Activated T-helper 1 cell treated with anti-CD3 and anti-CD28 coated beads, Interleukin-2, amount 50 U/mL, for 16 hours (primary cell): ENCODE data around the gene MRPL10.
A peak's percentile ranks its signal among the peaks of the same experiment; 100 is the strongest.
"Not testable (repeated sequence)": the region's sequence is repeated elsewhere in the genome, so short reads cannot be mapped to it uniquely, and the experiment has no call there.

ENCODE experiments used
- DNase-seq, 2 donors: peaks; one replicate each; pipeline ENCODE4 v3.0.0-alpha.2; 2020; ENCODE audit warnings: low read depth in 1 of 2, low spot score in 1 of 2

MRPL10 gene

DNA sequence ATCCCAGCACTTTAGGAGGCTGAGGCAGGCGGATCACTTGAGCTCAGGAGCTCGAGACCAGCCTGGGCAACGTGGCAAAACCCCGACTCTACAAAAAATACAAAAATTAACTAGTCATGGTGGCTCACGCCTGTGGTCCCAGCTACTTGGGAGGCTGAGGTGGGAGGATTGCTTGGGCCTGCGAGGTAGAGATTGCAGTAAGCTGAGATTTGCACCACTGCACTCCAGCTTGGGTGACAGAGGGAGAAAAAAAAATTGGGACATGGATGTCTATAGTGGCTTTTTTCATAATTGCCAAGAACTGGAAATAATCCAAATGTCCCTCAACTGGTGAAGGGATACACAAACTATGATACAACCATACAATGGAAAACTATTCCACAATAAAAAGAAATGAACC, 38.4 kb downstream of the MRPL10 start:
- no peak for DNase-seq

DNA sequence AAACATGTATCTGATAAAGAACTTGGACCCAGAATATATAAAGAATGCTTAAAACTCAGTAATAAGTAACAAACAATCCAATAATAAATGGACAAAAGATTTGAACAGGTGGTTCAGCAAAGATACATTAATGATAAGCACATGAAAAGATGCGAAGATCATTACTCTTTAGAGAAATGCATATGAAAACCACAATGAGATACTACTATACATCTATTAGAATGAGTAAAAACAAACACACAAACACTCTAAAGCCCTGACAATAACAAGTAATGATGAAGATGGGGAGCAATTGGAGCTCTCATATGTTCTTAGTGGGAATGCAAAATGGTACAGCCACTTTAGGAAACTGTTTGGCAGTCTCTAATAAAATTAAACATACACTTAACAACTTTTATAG, 38.9 kb downstream of the MRPL10 start:
- no peak for DNase-seq

DNA sequence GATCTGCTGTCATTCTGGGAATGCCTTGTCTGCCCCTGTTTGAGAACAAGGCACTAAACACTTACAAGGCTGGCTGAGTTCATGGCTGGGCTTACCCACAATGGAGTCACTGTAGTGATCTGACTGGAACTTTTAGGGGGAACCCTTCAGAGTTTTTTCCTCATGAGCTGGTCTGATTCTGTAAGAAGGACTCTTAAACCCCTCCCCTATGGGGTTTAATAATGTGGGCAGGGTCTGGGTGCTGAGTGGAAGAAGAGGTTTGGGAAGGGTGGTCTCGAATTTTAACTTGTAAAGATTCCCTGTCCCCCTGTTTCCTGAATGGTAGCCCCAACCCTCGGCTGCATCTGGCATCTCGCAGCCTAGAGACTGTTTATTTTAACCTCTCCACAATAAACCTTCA, 40.3 kb downstream of the MRPL10 start:
- no peak for DNase-seq

DNA sequence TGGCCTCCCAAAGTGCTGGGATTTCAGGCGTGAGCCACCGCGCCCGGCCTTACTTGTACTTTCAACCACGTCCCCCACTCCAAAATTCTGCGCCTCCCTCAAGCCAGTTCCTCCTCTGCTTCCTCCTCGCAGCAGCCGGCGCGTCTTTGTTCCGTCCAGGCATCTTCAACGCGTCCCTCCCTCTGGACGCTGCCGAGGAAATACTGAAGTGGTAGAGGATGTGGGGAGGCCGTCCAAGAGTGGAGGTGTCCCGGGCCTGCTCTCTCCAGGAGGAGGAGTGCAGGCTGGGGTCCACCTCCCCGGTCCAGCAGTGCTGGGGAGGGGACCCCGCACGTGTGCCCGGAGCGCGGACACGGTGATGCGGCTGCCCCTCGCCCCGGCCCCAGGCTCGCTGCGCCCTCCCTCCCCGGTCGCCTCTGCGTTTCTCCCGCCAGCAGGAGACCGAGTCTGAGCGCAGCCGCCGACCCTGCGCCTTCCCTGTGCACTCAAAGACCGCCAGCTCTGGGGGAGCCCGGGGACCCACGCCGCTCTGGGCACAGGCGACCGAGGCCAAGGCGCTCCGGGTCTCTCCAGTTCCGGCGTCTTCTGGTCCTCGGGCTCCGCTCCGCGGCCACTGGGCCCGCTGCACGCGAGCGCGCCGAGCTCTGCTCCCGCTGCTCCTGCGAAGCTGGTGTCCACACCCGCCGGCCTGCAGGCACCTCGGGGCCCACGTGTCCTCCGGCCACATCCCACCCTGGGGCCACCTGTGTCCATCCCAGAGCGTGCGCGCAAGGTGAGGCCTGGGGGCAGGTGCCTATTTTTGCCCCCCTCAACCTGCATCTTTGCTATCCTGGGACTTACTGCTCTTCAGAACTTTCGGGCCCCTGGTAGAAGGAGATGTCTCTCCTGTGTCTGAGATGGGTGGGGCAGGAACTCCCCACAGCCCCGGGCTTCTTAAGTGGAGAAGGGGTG, 41.5 kb downstream of the MRPL10 start:
- DNase-seq = peak in 1 of 2 donors; percentile 42

DNA sequence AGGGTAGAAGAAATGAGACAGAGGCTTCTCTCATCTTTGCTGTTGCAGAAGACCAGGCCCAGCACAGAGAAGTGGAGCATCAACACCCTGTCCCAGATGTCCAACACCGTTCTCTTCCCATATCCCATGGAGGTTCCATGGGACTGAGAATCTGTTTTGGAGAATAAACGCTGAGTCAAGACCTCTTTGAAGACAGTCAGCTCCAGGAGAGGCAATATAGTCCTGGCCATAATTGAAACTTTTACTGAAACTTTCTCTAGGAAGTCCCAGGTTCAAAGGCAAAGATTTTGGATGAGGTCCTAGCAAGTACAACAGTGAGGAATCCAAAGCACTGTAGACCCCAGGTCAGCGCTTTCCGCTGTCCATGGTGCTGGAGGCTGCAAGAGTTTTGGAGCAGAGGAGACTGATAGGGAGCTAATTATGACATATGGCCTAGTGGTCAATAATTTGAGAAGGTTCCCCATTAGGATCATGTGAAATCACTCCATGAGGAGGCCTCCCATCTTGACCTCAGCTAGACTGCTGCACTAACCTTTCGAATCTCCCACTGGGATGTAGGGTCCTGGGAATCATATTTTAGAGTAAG, 45.7 kb downstream of the MRPL10 start:
- no peak for DNase-seq

DNA sequence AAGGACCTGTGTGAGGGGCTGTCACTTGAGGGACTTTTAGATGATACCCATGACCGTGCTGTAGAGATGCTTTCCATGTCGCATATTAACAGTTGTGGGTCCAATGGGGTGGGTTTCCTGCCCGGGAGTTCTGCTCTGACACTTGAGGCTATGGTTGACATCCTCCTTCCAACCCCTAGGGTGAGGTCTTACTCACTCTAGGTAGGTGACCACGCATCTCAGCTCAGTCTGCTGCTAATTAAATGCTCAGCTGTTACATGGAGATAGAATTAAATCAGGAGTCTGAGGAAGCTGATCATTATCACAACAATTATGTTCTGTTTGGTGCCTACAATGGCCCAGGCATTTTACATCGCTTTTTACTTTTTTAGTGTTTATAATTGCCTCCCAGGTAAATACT, 49.9 kb downstream of the MRPL10 start:
- no peak for DNase-seq

DNA sequence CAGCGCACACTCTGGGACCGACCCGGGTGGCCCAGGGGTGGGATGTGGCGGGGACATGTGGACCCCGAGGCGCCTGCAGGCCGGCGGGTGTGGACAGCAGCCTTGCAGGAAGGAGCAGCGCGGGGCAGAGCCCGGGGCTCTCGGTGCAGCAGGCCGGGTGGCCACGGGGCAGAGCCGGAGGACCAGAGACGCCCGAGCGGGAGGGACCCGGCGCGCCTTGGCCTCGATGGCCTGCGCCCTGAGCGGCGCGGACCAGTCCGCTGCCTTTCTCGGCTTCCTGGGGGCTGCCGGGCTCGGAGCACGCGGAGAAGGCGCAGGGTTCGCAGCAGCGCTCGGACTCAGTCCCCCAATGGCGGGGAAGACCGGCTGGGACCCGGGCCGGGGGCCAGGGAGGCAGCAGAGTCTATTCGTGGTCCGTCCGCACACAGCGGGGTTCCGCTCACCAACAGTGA, 53.1 kb downstream of the MRPL10 start:
- no peak for DNase-seq

DNA sequence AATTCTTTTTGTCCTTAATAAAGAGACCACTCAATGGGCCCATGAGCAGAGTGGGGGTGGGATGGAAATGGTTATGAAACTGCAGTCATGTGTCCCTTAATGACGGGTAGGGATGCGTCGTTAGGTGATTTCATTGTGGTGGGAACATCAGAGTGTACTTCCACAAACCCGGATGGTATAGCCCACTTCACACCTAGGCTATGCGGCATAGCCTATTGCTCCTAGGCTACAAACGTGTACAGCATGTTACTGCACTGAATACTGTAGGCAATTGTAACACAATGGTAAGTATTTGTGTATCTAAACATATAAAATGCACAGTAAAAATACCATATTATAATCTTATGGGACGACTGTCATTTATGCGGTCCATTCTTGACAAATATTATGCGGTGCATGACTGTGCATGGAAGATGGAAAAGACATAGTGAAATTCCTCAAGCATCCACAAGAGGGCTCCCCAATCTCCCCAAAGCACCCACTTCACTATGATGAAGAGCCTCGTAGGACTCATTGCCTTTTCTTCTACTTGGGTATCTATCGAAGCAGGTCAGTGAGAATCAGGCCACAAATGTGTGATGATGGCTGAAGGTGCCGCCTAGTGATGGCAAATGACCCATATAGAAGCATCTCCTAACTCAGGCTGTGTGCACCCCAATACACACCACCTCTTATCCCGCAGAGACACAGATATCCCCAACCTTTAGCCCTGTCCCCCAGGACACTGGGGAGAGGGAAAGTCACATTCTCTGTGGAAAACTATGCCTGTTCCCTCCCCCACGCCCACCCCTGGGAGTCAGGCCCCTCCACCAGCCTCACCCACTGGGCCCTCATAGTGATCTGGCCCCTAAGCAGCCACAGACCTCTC, 54.8 kb downstream of the MRPL10 start:
- DNase-seq = no peak

DNA sequence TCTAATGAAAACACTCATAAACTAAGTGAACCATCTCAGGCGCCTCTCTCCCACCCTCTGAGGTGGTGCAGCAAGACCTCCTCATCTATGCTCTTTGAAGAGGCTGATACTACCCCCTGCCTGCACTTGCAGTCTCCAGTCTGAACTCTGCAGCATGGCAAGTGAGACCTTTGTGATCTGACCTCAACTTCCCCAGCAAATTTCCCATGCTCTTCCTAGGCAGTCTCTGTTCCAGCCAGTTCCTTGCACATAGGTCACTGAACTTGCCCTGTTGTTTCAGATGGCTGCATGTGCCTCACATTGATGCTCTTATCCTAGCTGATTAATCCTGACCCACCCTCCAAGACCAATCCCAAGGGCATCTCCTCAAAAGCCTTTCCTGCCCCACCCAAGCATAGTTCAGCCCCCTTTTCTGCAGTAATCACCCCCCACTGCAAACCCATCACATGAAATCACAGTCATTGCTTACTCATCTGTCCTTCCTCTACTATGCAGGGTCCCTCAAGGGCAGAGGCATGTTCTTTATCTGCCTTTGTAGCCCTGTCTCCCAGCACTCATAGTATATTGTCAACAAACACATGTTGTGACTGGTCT, 56.3 kb downstream of the MRPL10 start:
- DNase-seq = no peak

DNA sequence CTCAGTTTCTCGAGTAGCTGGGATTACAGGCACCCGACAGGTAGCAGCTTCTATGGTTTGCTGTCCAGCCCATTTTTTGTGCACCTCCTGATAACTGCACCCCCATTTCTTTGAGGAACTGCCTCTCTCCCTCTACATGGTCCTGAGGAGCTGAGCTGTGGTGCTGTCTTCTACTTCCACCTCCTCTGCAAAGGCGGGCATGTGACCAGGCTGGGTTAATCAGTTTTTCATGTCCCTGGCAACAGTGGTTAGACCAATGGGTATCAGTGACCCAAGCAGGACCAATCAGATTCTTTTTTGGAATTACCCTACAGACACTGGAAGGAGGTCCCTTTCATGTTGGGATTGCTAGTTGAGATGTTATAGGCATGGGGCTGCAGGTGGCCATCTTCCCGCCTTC, 57.0 kb downstream of the MRPL10 start:
- DNase-seq = no peak

DNA sequence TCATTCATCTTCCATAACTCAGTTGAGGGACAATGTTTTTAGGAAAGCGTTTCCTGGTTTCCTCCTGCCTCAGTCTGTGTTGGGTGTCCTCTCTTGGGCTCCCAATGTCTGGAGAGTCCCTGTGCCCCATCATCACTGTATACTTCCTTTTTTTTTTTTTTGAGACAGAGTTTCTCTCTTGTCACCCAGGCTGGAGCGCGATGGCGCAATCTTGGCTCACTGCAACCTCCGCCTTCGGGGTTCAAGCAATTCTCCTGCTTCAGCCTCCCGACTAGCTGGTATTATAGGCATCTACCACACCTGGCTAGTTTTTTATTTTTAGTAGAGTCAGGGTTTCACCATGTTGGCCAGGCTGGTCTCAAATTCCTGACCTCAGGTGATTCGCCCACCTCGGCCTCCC, 57.7 kb downstream of the MRPL10 start:
- DNase-seq = not testable (repeated sequence)
